ENCODE results near the gene TFAP2B.

Gene TFAP2B

DNA sequence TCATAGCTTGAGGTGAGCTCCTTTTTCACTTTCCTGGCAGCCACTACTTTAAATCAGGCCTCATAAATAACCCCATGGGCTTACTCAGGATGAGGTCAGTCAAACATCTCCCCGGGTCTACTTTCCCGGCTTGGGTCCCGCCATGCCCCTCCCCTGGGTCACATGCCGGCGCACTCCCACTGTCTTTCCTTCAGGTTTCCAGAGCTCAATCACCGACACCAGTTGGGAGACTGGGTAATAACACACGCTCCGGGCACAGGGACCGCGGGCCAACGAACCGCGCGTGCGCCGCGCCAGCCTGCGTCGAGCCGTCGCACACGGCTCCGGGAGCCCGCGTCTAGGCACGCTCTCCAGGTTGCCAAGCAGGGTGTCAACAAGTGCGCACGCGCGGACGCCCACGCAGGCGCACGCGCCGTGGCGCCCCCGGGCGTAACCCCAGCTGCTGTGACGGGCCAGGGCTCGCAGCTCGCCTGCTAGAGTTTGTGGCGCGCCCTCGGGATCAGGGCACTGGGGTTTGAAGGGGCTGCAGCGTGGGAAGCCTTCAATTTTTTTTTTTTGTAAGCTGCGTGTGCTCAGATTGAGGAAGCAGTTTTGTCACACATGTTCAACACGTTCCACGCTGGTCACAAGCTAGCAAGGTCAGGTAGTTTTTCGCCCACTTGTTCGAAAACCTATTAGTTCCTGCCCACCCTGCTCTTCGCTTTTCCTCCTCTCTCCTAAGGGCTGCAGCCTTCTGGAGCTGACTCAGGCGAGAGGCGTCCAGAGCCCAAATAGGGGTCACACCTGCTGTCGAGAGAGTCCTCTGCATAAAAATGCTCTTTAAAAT, 31.8 kb downstream of the TFAP2B start:
- no peak for DNase-seq (ENCODE audit: low read depth)

DNA sequence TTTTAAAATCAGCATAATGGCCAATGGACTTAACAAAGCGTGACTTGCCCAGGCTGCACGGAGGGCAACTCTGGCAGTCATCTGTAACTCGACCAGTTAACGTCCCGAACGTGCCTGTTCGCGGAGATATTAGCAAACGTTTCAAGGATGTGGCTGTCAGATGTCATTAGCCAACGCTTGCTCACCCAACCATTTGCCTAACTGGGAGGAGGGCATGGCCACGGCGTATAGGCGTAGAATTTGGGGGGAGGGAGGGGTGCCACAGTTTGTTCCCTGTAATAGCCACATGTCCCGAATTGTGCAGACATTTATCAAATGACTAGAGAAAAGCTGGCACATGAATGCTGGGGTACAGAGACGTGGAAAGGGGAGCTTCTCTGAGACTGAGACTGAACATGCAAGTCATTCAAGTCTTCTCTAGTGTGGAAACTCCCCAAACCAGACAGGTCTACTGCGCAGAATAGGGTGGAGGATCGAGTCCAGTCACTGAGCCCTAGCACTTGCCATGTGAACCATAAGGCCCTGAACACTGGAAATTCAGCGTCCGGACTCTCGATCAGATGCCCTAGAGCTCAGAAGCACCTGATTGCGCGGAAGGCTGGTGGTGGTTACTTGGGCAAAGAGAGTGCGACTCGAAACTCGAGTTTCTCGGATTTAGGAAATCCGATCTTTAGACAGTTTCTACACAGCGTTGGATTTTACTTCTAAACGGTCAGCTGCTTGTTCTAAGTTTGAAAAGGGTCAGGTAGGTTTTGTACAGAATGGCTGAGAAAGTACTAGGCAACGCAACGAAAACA, 32.6 kb downstream of the TFAP2B start:
- TF ChIP-seq MYC (IDR thresholded peaks at IDR 0.05; ENCODE audit: low read depth, low read length) = no peak
- TF ChIP-seq POLR2A (IDR thresholded peaks at IDR 0.05; ENCODE audit: extremely low read depth, insufficient read length) = no peak
- TF ChIP-seq, protein P1, sequence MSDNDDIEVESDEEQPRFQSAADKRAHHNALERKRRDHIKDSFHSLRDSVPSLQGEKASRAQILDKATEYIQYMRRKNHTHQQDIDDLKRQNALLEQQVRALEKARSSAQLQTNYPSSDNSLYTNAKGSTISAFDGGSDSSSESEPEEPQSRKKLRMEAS (IDR thresholded peaks at IDR 0.05; ENCODE audit: low read depth, low read length) = no peak
- TF ChIP-seq, protein P2, sequence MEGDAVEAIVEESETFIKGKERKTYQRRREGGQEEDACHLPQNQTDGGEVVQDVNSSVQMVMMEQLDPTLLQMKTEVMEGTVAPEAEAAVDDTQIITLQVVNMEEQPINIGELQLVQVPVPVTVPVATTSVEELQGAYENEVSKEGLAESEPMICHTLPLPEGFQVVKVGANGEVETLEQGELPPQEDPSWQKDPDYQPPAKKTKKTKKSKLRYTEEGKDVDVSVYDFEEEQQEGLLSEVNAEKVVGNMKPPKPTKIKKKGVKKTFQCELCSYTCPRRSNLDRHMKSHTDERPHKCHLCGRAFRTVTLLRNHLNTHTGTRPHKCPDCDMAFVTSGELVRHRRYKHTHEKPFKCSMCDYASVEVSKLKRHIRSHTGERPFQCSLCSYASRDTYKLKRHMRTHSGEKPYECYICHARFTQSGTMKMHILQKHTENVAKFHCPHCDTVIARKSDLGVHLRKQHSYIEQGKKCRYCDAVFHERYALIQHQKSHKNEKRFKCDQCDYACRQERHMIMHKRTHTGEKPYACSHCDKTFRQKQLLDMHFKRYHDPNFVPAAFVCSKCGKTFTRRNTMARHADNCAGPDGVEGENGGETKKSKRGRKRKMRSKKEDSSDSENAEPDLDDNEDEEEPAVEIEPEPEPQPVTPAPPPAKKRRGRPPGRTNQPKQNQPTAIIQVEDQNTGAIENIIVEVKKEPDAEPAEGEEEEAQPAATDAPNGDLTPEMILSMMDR (IDR thresholded peaks at IDR 0.05; ENCODE audit: low read depth, low read length) = no peak
- no peak overlapping the region for H3K4me3 ChIP-seq (ENCODE audit: low read depth, low read length)
- no peak for DNase-seq (ENCODE audit: low read depth)

More for the DNA sequence above, 31.8 kb downstream of the TFAP2B start:
- H3K4me3 ChIP-seq (ENCODE audit: low read depth, low read length) = no peak overlapping the region
- TF ChIP-seq, protein P1 (IDR thresholded peaks at IDR 0.05; ENCODE audit: low read depth, low read length) = no peak
- TF ChIP-seq POLR2A (IDR thresholded peaks at IDR 0.05; ENCODE audit: extremely low read depth, insufficient read length) = no peak
- TF ChIP-seq, protein P2 (IDR thresholded peaks at IDR 0.05; ENCODE audit: low read depth, low read length) = no peak
- TF ChIP-seq MYC (IDR thresholded peaks at IDR 0.05; ENCODE audit: low read depth, low read length) = no peak

DNA sequence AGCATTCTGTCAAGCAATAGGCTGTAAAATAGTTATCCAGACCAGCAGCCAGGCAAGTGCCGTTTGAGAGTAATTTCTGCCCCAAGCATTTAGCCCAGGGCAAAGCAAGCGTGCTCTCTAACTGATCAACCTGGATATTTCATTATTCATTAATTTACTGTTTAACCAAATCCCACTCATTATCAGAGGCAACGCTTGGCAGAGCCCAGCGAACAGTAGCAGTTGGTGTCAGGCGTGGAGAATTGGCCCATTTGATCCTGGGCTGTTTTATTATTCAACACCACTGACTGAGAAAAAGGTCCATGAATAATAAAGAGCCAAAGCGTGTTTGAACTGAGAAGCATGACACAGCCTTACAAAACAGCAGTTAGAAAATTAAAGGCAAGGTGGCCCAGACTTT, 35.3 kb downstream of the TFAP2B start:
- H3K4me3 ChIP-seq (ENCODE audit: low read depth, low read length) = no peak overlapping the region
- TF ChIP-seq, protein P2 (IDR thresholded peaks at IDR 0.05; ENCODE audit: low read depth, low read length) = no peak
- no peak for TF ChIP-seq MYC (IDR thresholded peaks at IDR 0.05; ENCODE audit: low read depth, low read length)
- TF ChIP-seq, protein P1 (IDR thresholded peaks at IDR 0.05; ENCODE audit: low read depth, low read length) = no peak
- no peak for DNase-seq (ENCODE audit: low read depth)

DNA sequence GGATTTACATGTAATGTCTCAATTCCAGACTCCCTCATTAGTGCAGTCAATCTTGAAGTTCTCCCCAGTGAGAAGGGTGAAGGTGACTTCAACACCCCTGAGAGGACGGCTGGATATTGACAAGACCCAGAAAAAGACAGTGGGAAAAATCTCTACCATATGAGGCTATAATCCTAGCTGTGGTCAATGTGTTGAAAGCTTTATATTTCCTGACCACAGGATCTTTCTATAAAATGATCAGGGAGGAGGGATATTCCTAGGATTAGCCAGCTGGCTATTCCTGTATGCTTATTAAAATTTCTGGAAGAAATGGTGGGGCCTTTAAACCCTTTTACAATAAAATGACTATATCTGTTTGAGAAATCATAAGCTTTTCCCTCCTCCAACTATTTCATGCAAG, 43.0 kb downstream of the TFAP2B start:
- TF ChIP-seq, protein P1 (IDR thresholded peaks at IDR 0.05; ENCODE audit: low read depth, low read length) = no peak
- no peak for TF ChIP-seq MYC (IDR thresholded peaks at IDR 0.05; ENCODE audit: low read depth, low read length)
- TF ChIP-seq, protein P2 (IDR thresholded peaks at IDR 0.05; ENCODE audit: low read depth, low read length) = no peak
- no peak for TF ChIP-seq POLR2A (IDR thresholded peaks at IDR 0.05; ENCODE audit: extremely low read depth, insufficient read length)
- no peak overlapping the region for H3K4me3 ChIP-seq (ENCODE audit: low read depth, low read length)
- DNase-seq (ENCODE audit: low read depth) = no peak

DNA sequence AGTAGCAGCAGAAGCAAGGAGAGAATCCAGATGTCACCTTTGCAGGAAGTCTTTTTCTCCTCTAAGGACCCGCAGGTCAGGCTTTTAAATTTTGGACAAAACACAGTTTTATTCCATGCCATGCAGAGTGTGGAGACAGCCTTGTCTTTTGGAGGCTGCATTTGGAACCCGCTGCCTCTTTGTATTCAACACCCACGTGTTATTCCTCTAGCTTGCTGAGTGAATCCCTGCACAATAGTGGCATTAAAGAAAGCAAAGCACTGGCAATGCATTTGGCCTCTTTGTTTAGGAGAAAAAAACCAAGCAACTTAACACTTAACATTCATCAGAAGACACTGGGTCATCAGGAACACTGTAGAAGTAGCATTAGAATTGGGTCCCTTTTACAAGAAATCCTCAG, 43.5 kb downstream of the TFAP2B start:
- TF ChIP-seq, protein P2 (IDR thresholded peaks at IDR 0.05; ENCODE audit: low read depth, low read length) = no peak
- no peak for DNase-seq (ENCODE audit: low read depth)
- no peak overlapping the region for H3K4me3 ChIP-seq (ENCODE audit: low read depth, low read length)
